ENCODE data around the gene WDR1.

DNA sequence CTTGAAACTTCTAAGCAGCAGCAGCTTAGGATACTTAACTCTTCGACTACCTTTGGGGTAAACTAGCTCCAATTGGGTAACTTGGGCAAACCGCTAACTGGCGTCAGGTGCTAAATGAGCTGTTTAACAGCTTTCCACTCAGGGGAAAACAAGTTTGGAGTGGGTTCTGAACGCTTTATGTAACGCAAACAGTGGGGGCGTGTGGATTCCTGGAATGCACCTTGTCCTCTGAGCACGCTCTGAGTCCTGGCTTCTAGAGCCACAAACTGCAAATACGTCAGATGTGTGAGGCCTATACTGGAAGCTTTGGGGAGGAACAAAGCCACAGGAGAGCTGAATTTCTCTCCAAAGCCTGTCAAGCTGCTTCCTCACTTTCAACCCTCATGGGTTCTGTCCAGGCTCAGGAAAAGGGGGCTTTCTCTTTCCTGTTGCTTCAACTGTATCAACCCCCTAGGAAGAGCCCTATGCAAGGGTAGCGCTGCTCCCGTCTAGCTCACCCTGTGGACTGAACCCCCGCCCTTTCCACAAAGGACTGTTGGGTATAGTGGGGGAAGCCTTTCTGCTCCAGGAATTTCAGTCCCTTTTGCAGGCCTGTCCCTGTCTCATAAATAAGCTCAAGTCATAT lies 4.5 kb upstream of the WDR1 start:
- TF ChIP-seq, protein P1, sequence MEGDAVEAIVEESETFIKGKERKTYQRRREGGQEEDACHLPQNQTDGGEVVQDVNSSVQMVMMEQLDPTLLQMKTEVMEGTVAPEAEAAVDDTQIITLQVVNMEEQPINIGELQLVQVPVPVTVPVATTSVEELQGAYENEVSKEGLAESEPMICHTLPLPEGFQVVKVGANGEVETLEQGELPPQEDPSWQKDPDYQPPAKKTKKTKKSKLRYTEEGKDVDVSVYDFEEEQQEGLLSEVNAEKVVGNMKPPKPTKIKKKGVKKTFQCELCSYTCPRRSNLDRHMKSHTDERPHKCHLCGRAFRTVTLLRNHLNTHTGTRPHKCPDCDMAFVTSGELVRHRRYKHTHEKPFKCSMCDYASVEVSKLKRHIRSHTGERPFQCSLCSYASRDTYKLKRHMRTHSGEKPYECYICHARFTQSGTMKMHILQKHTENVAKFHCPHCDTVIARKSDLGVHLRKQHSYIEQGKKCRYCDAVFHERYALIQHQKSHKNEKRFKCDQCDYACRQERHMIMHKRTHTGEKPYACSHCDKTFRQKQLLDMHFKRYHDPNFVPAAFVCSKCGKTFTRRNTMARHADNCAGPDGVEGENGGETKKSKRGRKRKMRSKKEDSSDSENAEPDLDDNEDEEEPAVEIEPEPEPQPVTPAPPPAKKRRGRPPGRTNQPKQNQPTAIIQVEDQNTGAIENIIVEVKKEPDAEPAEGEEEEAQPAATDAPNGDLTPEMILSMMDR (conservative IDR thresholded peaks at IDR 0.05 in 1 of 2, IDR thresholded peaks at IDR 0.05 in 1 of 2; ENCODE audit: low read depth in 1 of 2, low read length in 2 of 2), result no peak
- TF ChIP-seq EZH2 (IDR thresholded peaks at IDR 0.05; ENCODE audit: low read length, missing control alignments), result no peak
